Fibroblast of the aortic adventitia (primary cell): ENCODE measurements around the gene PRDX2. TPM values are rescaled to one million over a fixed set of nuclear protein-coding genes. Genes with fewer than 3 reads are reported as not detected.
"Not testable (repeated sequence)": the region's sequence is repeated elsewhere in the genome, so short reads cannot be mapped to it uniquely, and the experiment has no call there.

Experiments
- DNase-seq: peaks from one replicate; pipeline ENCODE4 v3.0.0-alpha.2; 2010; ENCODE audit warnings: low read depth
- H3K4me3 ChIP-seq: 2 replicates; pipeline ENCODE4 v1.5.1; 2011; ENCODE audit warnings: low read depth, mild to moderate bottlenecking, control low read depth, low read length, moderate library complexity
- CTCF ChIP-seq: IDR thresholded peaks from 2 replicates; pipeline ENCODE4 v1.5.1; 2011; ENCODE audit warnings: mild to moderate bottlenecking, low read length, control low read depth, inconsistent platforms; ENCODE audit not compliant: insufficient read depth
- total RNA-seq: library from RNA; depleted of rRNA; stranded (reverse); fragments of >200 nt; gene quantifications from 2 replicates; pipeline ENCODE4 v1.2.3, GENCODE V29; 2012; ENCODE audit warnings: low replicate concordance

The PRDX2 gene
- total RNA-seq, result 66.7 and 163 TPM in 2 replicates

- DNase-seq, result peak; percentile 65
- H3K4me3 ChIP-seq, result peak within 1 kb of the TSS; percentile 94
- no peak for TF ChIP-seq CTCF
Observed at GRCh38 chr19:12801466-12802266, at the start of gene PRDX2, which contains the start of gene THSD8. TSS of gene PRDX2 (minus strand) at chr19:12801800. CDS start at chr19:12801261, 539 bp downstream. TSS of gene THSD8 (plus strand) at chr19:12802069. CDS start at chr19:12802072, 3 bp downstream.

GRCh38 chr19:12847159-12848139 lies 45.8 kb upstream of the PRDX2 start:
- peak overlapping the region; percentile 50 for H3K4me3 ChIP-seq
- DNase-seq, result peak; percentile 74
- TF ChIP-seq CTCF, result peak; percentile 79

GRCh38 chr19:12846613-12847012 lies 45.0 kb upstream of the PRDX2 start:
- DNase-seq, result not testable (repeated sequence)

GRCh38 chr19:12843999-12844732 lies 42.6 kb upstream of the PRDX2 start:
- no peak for TF ChIP-seq CTCF
- H3K4me3 ChIP-seq, result no peak overlapping the region
- no peak for DNase-seq

More at GRCh38 chr19:12846613-12847012, 45.0 kb upstream of the PRDX2 start:
- H3K4me3 ChIP-seq, result not testable (repeated sequence)

GRCh38 chr19:12843328-12843727 lies 41.7 kb upstream of the PRDX2 start:
- no peak for DNase-seq
- no peak for TF ChIP-seq CTCF
- no peak overlapping the region for H3K4me3 ChIP-seq

GRCh38 chr19:12842511-12842910 lies 40.9 kb upstream of the PRDX2 start:
- no peak for TF ChIP-seq CTCF
- DNase-seq, result no peak
- H3K4me3 ChIP-seq, result no peak overlapping the region
